ENCODE measurements around the gene FRMD3. TPM values are rescaled to one million over a fixed set of nuclear protein-coding genes. Genes with fewer than 3 reads are reported as not detected.

Gene FRMD3
- total and polyA plus RNA-seq, 8 donors = 0.87 to 2.6 (median 1.5) TPM

GRCh38 chr9:83560169-83560826 is 22.1 kb upstream of the FRMD3 start:
- no peaks in the 10 kb centered on the region for H3K36me3 ChIP-seq
- intact Hi-C loops (cut with DNase I) = loop anchor here in 1 of 3 donors (10.0 kb wide), 1 partner anchor 55 kb away; no protein-coding TSS in a partner anchor

GRCh38 chr9:83557771-83558170 is 19.6 kb upstream of the FRMD3 start:
- intact Hi-C loops (cut with DNase I) = loop anchor here in 1 of 3 donors (10.0 kb wide), 1 partner anchor 363 kb away; no protein-coding TSS in a partner anchor
- no peaks in the 10 kb centered on the region for H3K9me3 ChIP-seq
- H3K27me3 ChIP-seq = no peaks in the 10 kb centered on the region
- H3K4me1 ChIP-seq = no peaks in the 10 kb centered on the region
- no peak overlapping the region for H3K27ac ChIP-seq
- ATAC-seq (no peak), FAIRE-seq (no peak), DNase-seq (no peak)
- no peak for TF ChIP-seq CTCF (IDR thresholded peaks at IDR 0.05)
- no peak overlapping the region for H3K4me3 ChIP-seq
- H3K36me3 ChIP-seq = no peaks in the 10 kb centered on the region

More at GRCh38 chr9:83560169-83560826, 22.1 kb upstream of the FRMD3 start:
- no peak for FAIRE-seq
- Histone ChIP-seq H3K27ac (no peak overlapping the region), H3K9me3 (no peaks in the 10 kb centered on the region), H3K27me3 (no peaks in the 10 kb centered on the region), H3K4me1 (no peaks in the 10 kb centered on the region), H3K4me3 (no peak overlapping the region)
- no peak for TF ChIP-seq CTCF (IDR thresholded peaks at IDR 0.05)
- no peak for DNase-seq
- ATAC-seq = no peak
- WGBS, 2 donors = 81 to 83% methylated on average over 7 of the region's 7 CpGs

- ATAC-seq (no peak), FAIRE-seq (no peak), DNase-seq (no peak)
- H3K27ac ChIP-seq = no peak overlapping the region
- H3K36me3 ChIP-seq = no peaks in the 10 kb centered on the region
- WGBS, 2 donors = 90 to 98% methylated on average over 1 of the region's 1 CpG
- intact Hi-C loops (cut with DNase I) = loop anchor here in 1 of 3 donors (10.0 kb wide), 1 partner anchor 363 kb away; no protein-coding TSS in a partner anchor
- TF ChIP-seq CTCF (IDR thresholded peaks at IDR 0.05) = no peak
- H3K27me3 ChIP-seq = no peaks in the 10 kb centered on the region
- no peaks in the 10 kb centered on the region for H3K9me3 ChIP-seq
- no peaks in the 10 kb centered on the region for H3K4me1 ChIP-seq
- no peak overlapping the region for H3K4me3 ChIP-seq
These were observed 19.1 kb upstream of the FRMD3 start for GRCh38 chr9:83557317-83557716.

GRCh38 chr9:83554278-83554677 is 16.1 kb upstream of the FRMD3 start:
- FAIRE-seq (no peak), DNase-seq (peak in 1 of 6 donors; percentile 16), ATAC-seq (peak in 1 of 4 donors; percentile 39)
- intact Hi-C loops (cut with DNase I) = loop anchor here in 1 of 3 donors (10.0 kb wide), 1 partner anchor 359 kb away; no protein-coding TSS in a partner anchor
- Histone ChIP-seq H3K36me3 (no peaks in the 10 kb centered on the region), H3K4me1 (no peaks in the 10 kb centered on the region), H3K27me3 (no peaks in the 10 kb centered on the region), H3K9me3 (no peaks in the 10 kb centered on the region), H3K4me3 (no peak overlapping the region), H3K27ac (no peak overlapping the region)
- WGBS, 2 donors = 78 to 90% methylated on average over 3 of the region's 3 CpGs
- no peak for TF ChIP-seq CTCF (IDR thresholded peaks at IDR 0.05)
